Kidney (tissue), 14 donors: ENCODE data around the gene ITPKC. TPM values are rescaled to one million over a fixed set of nuclear protein-coding genes. Genes with fewer than 3 reads are reported as not detected.

Experiments
- DNase-seq, 5 donors: peaks; one replicate each; pipeline ENCODE4 v3.0.0-alpha.2; 2013 to 2020
- FAIRE-seq: peaks from 2 replicates; lab custom pipeline; 2012; peaks lifted over from hg19 to GRCh38; lab: Jason Lieb, UNC
- H3K27ac ChIP-seq, 2 donors: one replicate each; pipeline ENCODE4 v1.7.0; 2013; ENCODE audit warnings: low read depth in 2 of 2, low read length in 2 of 2, inconsistent platforms in 1 of 2
- H3K27me3 ChIP-seq: one replicate; pipeline ENCODE4 v1.7.1; 2013; ENCODE audit warnings: low read length, inconsistent platforms; ENCODE audit not compliant: control insufficient read depth, insufficient read depth
- H3K36me3 ChIP-seq, 3 donors: one replicate each; pipeline versions ENCODE4 v1.7.0 to v1.7.1; 2013; ENCODE audit warnings: low read length in 3 of 3, control low read depth in 1 of 3, inconsistent platforms in 1 of 3; ENCODE audit not compliant: insufficient read depth in 3 of 3, control insufficient read depth in 2 of 3
- H3K4me1 ChIP-seq, 3 donors: one replicate each; pipeline versions ENCODE4 v1.7.0 to v1.7.1; 2013; ENCODE audit warnings: low read length in 3 of 3, inconsistent platforms in 1 of 3, low read depth in 1 of 3; ENCODE audit not compliant: control insufficient read depth in 2 of 3, insufficient read depth in 2 of 3
- H3K4me3 ChIP-seq, 3 donors: one replicate each; pipeline versions ENCODE4 v1.7.0 to v1.8.1; 2013; ENCODE audit warnings: low read length in 3 of 3, control low read depth in 1 of 3, inconsistent platforms in 1 of 3
- H3K9ac ChIP-seq, 3 donors: one replicate each; pipeline versions ENCODE4 v1.7.0 to v1.7.1; 2013; ENCODE audit warnings: low read length in 3 of 3, control low read depth in 1 of 3, inconsistent platforms in 1 of 3
- H3K9me3 ChIP-seq, 3 donors: one replicate each; pipeline versions ENCODE4 v1.7.0 to v1.7.1; 2013; ENCODE audit warnings: low read length in 3 of 3, control low read depth in 1 of 3, inconsistent platforms in 1 of 3; ENCODE audit not compliant: control insufficient read depth in 2 of 3, insufficient read depth in 1 of 3
- CTCF ChIP-seq: IDR thresholded peaks from 3 replicates; pipeline ENCODE4 v1.5.1; 2012; ENCODE audit warnings: mild to moderate bottlenecking, moderate library complexity, borderline replicate concordance; ENCODE audit not compliant: insufficient read depth; ENCODE audit errors: extremely low read depth
- intact Hi-C: fragments of 100-400 bp; cut with DNase I; formaldehyde crosslinking; loops from one replicate; pipeline ENCODE4 v1.11.1; 2022
- polyA plus RNA-seq: library from polyadenylated mRNA; stranded (reverse); fragments of 350-450 nt; fragmentation: Illumina TruSeq; extraction: RNeasy Lipid Tissue Mini Kit (QIAGEN cat#74804); gene quantifications from one replicate; pipeline ENCODE4 v1.2.3, GENCODE V29; 2014; ENCODE audit warnings: low read depth, low replicate concordance; ENCODE audit not compliant: insufficient read depth
- total RNA-seq: library from RNA; stranded (reverse); fragmentation: NEBNext Ultra II Directional; extraction: Animal tissue kit (Norgen Biotek cat#: 25700); gene quantifications from one replicate; pipeline ENCODE4 v1.2.1, GENCODE V29; 2021
- donor health status: control.
- donor health status: control.
- donor health status: control.
- donor health status: control.
- donor health status: control.
- donor health status: DM: yes; HTN: yes; CAD: no.
- donor health status: Normal renal cell carcinoma (clear cell type).

The ITPKC gene
- total and polyA plus RNA-seq, 2 donors from 2014 or later = 14.3 to 27.9 TPM

GRCh38 chr19:40714441-40715299, 2.2 kb upstream of the ITPKC start:
- Histone ChIP-seq H3K4me1 (peaks cover 3 to 23% (median 13%) of the 10 kb centered on the region in 3 donors), H3K4me3 (peak overlapping the region; percentile 73 to 99 (median 88)), H3K36me3 (peaks cover 0 to 5% (median 2%) of the 10 kb centered on the region in 3 donors), H3K27me3 (no peaks in the 10 kb centered on the region), H3K9ac (peak overlapping the region in 2 of 3 donors; percentile 57 to 99), H3K9me3 (no peaks in the 10 kb centered on the region), H3K27ac (peak overlapping the region; percentile 96 to 98)
- no peak for FAIRE-seq
- peak; percentile 97 to 98 (median 97) for DNase-seq
- TF ChIP-seq CTCF = no peak
- intact Hi-C loops = no loop called here

- peaks cover 3 to 35% (median 13%) of the 10 kb centered on the region in 3 donors for H3K4me1 ChIP-seq
- DNase-seq = peak in 2 of 5 donors; percentile 33 to 83
- no peak for FAIRE-seq
These were observed 856 bp upstream of the ITPKC start for GRCh38 chr19:40716031-40716481.

GRCh38 chr19:40717325-40717879, 490 bp downstream of the ITPKC start:
- Histone ChIP-seq H3K27me3 (no peaks in the 10 kb centered on the region), H3K27ac (peak overlapping the region; percentile 95 to 98), H3K9me3 (no peaks in the 10 kb centered on the region), H3K36me3 (peaks cover 0 to 3% (median 2%) of the 10 kb centered on the region in 3 donors), H3K4me3 (peak overlapping the region; percentile 82 to 99 (median 83)), H3K9ac (peak overlapping the region; percentile 77 to 99 (median 82)), H3K4me1 (peaks cover 3 to 41% (median 19%) of the 10 kb centered on the region in 3 donors)
- peak in 2 of 5 donors; percentile 12 to 14 for DNase-seq
- FAIRE-seq = no peak
- TF ChIP-seq CTCF = no peak
- intact Hi-C loops = no loop called here

More at GRCh38 chr19:40716031-40716481, 856 bp upstream of the ITPKC start:
- intact Hi-C loops = no loop called here
- Histone ChIP-seq H3K4me3 (peak overlapping the region; percentile 77 to 99 (median 88)), H3K9me3 (no peaks in the 10 kb centered on the region), H3K9ac (peak overlapping the region; percentile 83 to 99 (median 84)), H3K27me3 (no peaks in the 10 kb centered on the region), H3K36me3 (peaks cover 0 to 3% (median 2%) of the 10 kb centered on the region in 3 donors), H3K27ac (peak overlapping the region; percentile 96 to 98)
- TF ChIP-seq CTCF = no peak
